ENCODE data around the gene LRRC56. TPM values are rescaled to one million over a fixed set of nuclear protein-coding genes. Genes with fewer than 3 reads are reported as not detected.

The LRRC56 gene
- total and polyA plus RNA-seq, 2 of the 13 experiments (the other 11 are each of a cell fraction or from before 2014, with no cell fraction given): 0.11 to 0.29 TPM

- TF ChIP-seq RBFOX2 (IDR thresholded peaks at IDR 0.05; ENCODE audit: low read depth, low read length) (no peak), SIN3B (IDR thresholded peaks at IDR 0.05; ENCODE audit: low read length) (no peak), ZNF232 (CRISPR knock-in tag; IDR thresholded peaks at IDR 0.05; ENCODE audit: borderline replicate concordance) (no peak), ZKSCAN8 (CRISPR knock-in tag; IDR thresholded peaks at IDR 0.05; ENCODE audit: borderline replicate concordance) (peak; percentile 77; the same call in 1 of the 2 replicates), ZNF703 (CRISPR knock-in tag; IDR thresholded peaks at IDR 0.05; ENCODE audit: borderline replicate concordance) (no peak), ZNF552 (CRISPR knock-in tag; IDR thresholded peaks at IDR 0.05; ENCODE audit: borderline replicate concordance) (no peak), HNF4A (CRISPR knock-in tag; IDR thresholded peaks at IDR 0.05) (peak; percentile 94), BHLHE40 (IDR thresholded peaks at IDR 0.05; ENCODE audit: low read length) (peak; percentile 94), ZNF530 (CRISPR knock-in tag; IDR thresholded peaks at IDR 0.05; ENCODE audit: low read depth) (no peak), THAP11 (CRISPR knock-in tag; IDR thresholded peaks at IDR 0.05) (peak; percentile 72; the same call in 1 of the 2 replicates), HDAC1 (CRISPR knock-in tag; IDR thresholded peaks at IDR 0.05) (peak; percentile 80), ZNF180 (CRISPR knock-in tag; IDR thresholded peaks at IDR 0.05; ENCODE audit: borderline replicate concordance, low read depth) (no peak), HOXA3 (CRISPR knock-in tag; IDR thresholded peaks at IDR 0.05) (peak; percentile 81), ZNF556 (CRISPR knock-in tag; IDR thresholded peaks at IDR 0.05; ENCODE audit: borderline replicate concordance) (no peak), ATF7 (IDR thresholded peaks at IDR 0.05) (peak; percentile 52; the same call in 1 of the 2 replicates), ATF7 (CRISPR knock-in tag; IDR thresholded peaks at IDR 0.05) (no peak), TBX2 (CRISPR knock-in tag; IDR thresholded peaks at IDR 0.05; ENCODE audit: borderline replicate concordance) (peak; percentile 83), FOXC1 (CRISPR knock-in tag; IDR thresholded peaks at IDR 0.05; ENCODE audit: borderline replicate concordance) (0 out of 2 replicates have a peak, but pooled peaks have one; percentile 39), NFKBIZ (CRISPR knock-in tag; IDR thresholded peaks at IDR 0.05) (peak; percentile 32; the same call in 1 of the 2 replicates)
- TF ChIP-seq, protein P1, sequence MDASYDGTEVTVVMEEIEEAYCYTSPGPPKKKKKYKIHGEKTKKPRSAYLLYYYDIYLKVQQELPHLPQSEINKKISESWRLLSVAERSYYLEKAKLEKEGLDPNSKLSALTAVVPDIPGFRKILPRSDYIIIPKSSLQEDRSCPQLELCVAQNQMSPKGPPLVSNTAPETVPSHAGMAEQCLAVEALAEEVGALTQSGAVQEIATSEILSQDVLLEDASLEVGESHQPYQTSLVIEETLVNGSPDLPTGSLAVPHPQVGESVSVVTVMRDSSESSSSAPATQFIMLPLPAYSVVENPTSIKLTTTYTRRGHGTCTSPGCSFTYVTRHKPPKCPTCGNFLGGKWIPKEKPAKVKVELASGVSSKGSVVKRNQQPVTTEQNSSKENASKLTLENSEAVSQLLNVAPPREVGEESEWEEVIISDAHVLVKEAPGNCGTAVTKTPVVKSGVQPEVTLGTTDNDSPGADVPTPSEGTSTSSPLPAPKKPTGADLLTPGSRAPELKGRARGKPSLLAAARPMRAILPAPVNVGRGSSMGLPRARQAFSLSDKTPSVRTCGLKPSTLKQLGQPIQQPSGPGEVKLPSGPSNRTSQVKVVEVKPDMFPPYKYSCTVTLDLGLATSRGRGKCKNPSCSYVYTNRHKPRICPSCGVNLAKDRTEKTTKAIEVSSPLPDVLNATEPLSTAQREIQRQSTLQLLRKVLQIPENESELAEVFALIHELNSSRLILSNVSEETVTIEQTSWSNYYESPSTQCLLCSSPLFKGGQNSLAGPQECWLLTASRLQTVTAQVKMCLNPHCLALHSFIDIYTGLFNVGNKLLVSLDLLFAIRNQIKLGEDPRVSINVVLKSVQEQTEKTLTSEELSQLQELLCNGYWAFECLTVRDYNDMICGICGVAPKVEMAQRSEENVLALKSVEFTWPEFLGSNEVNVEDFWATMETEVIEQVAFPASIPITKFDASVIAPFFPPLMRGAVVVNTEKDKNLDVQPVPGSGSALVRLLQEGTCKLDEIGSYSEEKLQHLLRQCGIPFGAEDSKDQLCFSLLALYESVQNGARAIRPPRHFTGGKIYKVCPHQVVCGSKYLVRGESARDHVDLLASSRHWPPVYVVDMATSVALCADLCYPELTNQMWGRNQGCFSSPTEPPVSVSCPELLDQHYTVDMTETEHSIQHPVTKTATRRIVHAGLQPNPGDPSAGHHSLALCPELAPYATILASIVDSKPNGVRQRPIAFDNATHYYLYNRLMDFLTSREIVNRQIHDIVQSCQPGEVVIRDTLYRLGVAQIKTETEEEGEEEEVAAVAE (CRISPR knock-in tag; IDR thresholded peaks at IDR 0.05; ENCODE audit: borderline replicate concordance): no peak
- TF ChIP-seq, protein P2, sequence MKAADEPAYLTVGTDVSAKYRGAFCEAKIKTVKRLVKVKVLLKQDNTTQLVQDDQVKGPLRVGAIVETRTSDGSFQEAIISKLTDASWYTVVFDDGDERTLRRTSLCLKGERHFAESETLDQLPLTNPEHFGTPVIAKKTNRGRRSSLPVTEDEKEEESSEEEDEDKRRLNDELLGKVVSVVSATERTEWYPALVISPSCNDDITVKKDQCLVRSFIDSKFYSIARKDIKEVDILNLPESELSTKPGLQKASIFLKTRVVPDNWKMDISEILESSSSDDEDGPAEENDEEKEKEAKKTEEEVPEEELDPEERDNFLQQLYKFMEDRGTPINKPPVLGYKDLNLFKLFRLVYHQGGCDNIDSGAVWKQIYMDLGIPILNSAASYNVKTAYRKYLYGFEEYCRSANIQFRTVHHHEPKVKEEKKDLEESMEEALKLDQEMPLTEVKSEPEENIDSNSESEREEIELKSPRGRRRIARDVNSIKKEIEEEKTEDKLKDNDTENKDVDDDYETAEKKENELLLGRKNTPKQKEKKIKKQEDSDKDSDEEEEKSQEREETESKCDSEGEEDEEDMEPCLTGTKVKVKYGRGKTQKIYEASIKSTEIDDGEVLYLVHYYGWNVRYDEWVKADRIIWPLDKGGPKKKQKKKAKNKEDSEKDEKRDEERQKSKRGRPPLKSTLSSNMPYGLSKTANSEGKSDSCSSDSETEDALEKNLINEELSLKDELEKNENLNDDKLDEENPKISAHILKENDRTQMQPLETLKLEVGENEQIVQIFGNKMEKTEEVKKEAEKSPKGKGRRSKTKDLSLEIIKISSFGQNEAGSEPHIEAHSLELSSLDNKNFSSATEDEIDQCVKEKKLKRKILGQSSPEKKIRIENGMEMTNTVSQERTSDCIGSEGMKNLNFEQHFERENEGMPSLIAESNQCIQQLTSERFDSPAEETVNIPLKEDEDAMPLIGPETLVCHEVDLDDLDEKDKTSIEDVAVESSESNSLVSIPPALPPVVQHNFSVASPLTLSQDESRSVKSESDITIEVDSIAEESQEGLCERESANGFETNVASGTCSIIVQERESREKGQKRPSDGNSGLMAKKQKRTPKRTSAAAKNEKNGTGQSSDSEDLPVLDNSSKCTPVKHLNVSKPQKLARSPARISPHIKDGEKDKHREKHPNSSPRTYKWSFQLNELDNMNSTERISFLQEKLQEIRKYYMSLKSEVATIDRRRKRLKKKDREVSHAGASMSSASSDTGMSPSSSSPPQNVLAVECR (CRISPR knock-in tag; IDR thresholded peaks at IDR 0.05; ENCODE audit: borderline replicate concordance): peak; percentile 83; the same call in 1 of the 2 replicates
- TF ChIP-seq, protein P3, sequence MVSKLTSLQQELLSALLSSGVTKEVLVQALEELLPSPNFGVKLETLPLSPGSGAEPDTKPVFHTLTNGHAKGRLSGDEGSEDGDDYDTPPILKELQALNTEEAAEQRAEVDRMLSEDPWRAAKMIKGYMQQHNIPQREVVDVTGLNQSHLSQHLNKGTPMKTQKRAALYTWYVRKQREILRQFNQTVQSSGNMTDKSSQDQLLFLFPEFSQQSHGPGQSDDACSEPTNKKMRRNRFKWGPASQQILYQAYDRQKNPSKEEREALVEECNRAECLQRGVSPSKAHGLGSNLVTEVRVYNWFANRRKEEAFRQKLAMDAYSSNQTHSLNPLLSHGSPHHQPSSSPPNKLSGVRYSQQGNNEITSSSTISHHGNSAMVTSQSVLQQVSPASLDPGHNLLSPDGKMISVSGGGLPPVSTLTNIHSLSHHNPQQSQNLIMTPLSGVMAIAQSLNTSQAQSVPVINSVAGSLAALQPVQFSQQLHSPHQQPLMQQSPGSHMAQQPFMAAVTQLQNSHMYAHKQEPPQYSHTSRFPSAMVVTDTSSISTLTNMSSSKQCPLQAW (CRISPR knock-in tag; IDR thresholded peaks at IDR 0.05): peak; percentile 84
Measured at GRCh38 chr11:587978-588380, 50.7 kb downstream of the LRRC56 start (continued).
